Stimulated activated CD4-positive, alpha-beta T cell treated with anti-CD3 and anti-CD28 coated beads, TNF-alpha, amount 100 ng/mL, for 4 hours (primary cell): ENCODE measurements around the gene HOTAIR.

ENCODE experiments used
- DNase-seq, 3 experiments: peaks; one replicate each; pipeline ENCODE4 v3.0.0-alpha.2; 2020; ENCODE audit warnings: low read depth in 3 of 3

Gene HOTAIR

DNA sequence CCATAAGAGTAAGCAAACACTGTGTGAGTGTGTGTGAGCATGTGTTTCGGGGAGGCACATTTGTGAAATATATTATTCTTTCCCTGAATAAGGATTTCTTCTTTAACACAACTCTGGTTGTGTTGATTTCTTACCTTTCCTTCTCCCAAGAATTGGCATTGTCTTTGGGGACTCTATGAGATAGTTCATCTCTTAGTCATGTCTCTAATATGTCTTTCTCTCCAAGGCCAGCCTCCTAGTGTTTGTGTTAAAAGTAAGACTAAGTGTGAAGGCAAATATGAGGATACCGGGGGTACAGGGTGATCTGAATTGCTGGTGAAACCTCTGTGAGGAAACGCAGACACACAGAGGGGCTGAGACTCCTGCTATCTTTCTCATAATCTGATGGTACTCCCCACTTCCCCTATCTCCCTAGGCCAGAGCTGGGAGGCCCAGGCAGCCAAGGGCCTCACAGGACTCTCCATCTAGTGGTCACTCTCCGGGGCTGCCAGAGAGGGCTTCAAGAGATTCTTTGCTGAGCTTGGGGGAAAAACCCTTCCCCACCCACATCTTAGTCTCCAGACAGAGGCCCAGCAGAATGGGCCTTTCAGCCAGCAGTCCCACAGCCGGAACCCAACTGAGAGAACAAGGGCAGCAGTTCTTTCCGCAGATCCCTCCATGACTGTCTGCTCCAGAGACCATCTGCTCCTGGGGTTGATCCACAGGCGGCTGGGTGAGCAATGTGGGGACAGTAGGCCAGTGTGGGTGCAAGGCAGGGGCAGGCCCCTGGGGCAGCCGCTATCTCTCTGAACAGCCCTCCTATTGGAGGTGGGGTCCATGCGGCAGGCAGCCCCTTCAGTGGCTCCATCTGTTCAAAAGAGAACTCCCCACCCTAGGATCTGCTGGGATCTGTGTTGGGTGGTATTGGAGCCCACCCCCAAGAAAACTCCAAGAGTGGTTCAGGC is 25.8 kb downstream of the HOTAIR start:
- DNase-seq: no peak

- no peak for DNase-seq
These were observed 27.0 kb downstream of the HOTAIR start for GRCh38 chr12:53947743-53948142.

GRCh38 chr12:53944907-53945847 is 29.6 kb downstream of the HOTAIR start:
- DNase-seq: no peak

DNA sequence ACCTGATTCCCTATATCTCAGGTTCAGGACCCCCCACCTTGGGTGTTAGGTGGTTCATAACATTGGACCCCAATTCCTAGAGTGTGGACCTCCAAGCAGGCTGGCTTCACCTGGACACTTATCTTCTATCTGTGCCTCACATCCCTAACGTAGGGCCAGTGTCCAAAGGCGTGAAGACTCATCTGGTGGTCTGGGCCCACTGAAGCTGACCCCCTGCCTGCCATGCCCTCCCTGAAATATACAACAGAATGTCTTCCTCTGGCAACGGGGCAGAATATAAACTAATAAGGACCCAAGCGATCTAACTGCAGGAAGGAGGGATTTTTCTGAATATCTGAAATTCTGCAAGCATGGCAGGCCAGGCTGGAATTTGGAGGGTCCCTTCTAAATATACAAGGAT is 30.5 kb downstream of the HOTAIR start:
- no peak for DNase-seq

- DNase-seq: no peak
These were observed 32.2 kb downstream of the HOTAIR start for GRCh38 chr12:53942467-53942997.

DNA sequence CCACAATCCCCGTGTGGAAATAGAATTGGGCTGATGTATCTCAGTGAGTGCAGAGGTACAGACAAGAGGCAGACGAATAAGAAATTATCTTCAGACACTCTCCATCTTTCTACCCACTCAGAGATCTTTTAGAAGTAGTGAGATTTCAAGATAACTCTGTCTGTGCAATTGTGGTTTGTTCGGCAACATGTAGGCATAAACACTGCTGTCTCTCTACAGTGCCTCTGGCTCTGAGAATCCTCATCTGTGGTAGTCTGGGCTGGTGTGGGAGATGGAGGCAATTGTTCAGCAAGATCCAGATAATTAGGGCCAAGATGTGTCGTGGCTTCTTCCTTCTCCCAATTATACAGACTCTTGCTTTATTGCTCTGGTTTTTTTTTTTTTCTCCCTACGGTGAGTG is 33.0 kb downstream of the HOTAIR start:
- DNase-seq: no peak

DNA sequence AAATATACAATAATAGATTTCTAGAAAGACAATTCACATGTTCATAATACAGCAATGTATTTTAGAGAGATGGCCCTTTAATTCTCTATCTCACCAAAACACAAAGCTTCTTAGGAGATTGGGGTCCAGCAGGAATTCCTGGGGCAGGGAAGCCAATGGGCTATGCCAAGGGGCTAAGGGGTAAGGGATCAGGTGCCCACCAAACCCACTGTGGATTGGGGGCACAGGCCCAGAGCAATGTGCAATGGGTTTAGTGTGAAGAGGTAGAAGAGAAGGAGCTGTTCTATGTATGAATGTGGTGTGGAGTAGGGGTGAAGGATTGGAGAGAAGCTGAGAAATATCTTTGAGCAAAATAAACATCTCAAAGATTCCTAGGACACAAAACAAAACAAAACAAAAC is 33.6 kb downstream of the HOTAIR start:
- DNase-seq: no peak

DNA sequence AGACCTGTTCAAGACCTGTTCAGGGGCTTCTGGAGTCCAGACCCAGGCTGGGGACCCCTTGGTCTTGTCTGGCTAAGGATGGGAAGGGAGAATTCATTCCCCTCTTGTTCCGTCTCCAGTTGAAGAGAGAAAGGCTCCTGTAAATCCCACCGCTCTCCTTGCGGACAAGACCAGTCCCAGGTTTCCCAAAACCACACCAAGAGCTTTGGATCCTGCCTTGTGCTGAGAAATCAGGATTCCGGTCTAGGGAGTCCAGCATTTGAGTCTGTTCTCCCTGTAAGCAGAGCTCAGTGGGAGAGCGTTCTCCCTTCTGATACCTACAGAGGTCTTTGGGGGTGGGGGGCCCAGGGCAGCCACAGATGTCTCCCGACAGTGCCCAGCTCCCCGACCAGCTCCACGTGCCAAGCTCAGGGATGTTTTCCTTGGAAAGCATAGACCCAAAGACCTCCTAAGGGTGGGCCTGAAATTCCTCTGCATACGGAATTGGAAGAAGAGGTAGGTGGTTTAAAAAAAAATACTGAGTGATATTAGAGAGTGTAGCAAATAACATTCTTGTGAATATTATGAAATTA is 34.2 kb downstream of the HOTAIR start:
- DNase-seq: no peak

DNA sequence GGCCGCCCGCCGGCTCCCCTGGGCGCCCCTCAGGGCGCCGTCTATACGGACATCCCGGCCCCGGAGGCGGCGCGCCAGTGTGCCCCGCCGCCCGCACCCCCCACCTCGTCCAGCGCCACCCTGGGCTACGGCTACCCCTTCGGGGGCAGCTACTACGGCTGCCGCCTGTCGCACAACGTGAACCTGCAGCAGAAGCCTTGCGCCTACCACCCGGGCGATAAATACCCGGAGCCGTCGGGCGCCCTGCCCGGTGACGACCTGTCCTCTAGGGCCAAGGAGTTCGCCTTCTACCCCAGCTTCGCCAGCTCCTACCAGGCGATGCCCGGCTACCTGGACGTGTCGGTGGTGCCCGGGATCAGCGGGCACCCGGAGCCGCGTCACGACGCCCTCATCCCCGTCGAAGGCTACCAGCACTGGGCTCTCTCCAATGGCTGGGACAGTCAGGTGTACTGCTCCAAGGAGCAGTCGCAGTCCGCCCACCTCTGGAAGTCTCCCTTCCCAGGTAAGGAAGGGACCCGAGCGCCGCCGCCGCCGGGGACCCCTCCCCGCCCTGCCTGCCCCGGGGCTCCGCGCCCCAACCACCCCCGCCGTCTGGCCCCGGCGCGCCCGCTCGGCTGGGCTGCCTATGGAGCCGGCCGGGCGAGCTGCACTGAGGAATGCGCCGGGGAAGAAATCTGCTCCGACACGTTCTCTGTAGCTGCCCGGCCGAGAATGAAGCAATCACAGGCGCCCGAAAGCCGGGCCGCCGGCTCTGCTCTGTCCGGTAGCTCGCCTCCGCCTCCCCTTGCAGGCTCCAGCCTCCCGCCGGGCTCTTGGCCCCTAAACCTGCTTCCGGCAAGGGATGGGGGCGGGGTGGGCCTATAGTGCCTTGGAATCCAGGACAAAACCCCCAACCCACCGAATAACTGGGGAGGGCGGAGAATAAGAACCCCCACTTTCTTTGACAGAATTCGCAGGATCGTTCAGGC is 35.3 kb downstream of the HOTAIR start:
- DNase-seq: no peak

GRCh38 chr12:53938326-53939140 is 36.2 kb downstream of the HOTAIR start, which contains the start of gene HOXC13:
HOXC13 (plus strand) TSS chr12:53938831; CDS start chr12:53938907, 76 bp downstream.
- DNase-seq: peak in 1 of 3 experiments; percentile 19

- no peak for DNase-seq
These were observed 37.0 kb downstream of the HOTAIR start for GRCh38 chr12:53937596-53938325.

DNA sequence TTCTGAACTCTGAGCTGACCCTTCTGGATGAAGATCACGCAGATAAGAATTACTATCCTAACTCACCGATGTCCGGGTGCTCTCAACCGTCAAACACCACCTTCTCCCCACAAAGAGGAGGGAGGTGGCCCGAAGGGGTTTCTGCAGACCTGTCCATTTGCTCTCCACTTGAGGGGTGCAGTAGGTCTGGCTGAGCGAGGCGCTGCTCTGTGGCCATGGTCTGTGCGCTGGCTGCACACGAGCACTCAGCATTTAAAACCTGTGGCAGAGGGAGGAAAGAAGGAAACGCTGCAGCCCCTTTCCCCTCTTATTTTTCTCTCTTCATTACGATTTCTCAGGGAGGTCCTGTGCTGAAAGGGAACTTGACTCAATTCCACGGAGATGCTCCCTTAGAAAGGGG is 37.7 kb downstream of the HOTAIR start:
- DNase-seq: no peak

DNA sequence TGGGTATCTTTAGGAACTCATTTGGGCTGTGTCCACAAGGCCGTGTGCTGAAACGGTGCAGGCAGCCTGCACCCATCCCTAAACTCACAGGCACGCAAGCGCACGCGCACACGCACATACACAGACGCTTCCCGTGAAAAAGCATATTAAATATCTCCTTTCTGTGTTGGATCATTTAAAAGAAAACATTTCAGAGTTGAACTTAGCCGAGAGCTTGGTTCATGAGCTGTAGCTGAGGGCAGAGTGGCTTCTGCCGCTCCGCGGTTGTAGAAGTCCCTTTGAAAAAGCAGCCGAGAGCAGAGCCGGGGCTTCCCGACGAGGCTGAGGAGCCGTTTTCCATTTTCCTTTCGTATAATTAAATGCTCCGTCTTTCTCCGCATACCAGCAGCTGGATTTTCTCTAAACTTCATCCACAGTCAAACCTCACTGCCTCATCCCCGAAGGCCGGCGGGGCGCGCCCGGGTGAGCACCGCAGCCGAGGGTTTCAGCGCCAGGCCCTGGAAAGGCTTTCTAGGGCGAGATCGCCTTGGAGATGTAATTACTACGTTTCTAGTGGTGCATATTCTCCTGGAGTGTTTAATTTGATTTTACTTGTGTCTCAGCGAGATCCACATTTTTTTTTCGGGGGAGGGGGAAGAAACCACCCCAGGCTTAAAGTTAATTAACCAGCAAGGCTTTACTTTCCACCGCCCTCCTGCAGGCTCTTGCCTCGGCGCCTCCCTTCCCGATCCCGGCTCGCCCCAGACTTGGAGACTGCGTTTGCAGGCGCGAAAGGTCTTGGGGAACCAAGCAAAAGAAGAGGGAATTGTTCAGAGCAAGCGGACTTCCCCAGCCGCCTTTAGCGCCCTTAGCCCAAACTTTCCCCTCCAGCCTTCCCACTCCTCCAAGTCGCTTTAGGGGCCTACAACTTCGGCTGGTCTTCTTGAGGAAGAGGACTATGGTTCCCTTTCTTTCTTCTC is 39.1 kb downstream of the HOTAIR start:
- no peak for DNase-seq

GRCh38 chr12:53932915-53933314 is 41.8 kb downstream of the HOTAIR start:
- no peak for DNase-seq

DNA sequence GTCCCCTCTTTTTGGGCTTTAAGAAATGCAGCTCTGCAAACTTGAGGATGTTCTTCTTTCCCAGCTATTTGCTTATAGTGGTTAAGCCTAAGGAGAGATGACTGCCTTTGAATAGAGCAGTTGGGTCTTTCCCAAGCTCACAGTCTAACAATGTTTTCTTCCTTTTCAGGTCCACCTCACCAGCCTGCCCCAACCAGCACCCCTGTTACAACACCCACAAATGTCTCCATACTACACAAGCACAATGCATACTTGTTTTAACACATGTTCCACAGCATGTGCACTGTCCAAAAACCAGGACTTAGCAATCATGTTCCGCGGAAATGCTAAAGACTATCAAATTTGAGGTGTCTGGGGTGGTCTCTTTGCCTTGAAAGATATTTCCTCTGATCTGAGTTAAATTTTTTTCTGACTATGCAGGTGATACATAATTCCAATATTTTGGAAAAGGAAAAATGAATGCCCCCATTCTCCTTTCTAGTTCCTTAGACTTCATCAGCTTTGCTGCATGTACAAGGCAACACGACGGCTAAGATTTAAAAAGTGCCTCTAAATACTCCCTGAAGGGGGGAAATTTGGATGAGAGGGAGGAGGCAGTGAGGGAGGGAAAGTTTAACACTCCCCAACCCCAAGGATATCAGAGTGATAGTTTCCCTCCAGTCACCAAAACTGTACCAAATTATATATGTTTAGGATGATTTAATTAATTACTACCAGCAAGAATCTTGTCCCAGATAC is 42.7 kb downstream of the HOTAIR start:
- no peak for DNase-seq

GRCh38 chr12:53930591-53931255 is 44.0 kb downstream of the HOTAIR start:
- DNase-seq: no peak

DNA sequence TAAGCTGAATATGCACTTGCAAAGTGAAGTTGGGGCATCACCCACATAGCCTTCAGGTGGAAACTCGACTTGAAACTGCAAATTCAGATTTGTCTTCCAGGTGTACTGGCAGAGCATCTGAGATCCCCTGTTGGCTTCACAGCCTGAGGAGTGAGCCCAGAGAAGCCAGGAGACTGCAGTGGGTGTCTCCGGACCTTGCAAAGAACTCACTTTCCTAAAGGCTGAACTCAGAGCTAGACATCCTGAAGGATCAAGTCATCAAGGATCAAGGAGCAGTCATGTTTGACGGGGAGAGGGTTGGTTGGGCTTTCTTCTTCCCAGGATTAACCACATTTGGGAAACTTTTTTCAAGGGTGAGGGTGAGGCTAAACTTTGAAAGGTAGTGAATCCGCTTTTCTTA is 45.2 kb downstream of the HOTAIR start:
- DNase-seq: no peak
